HEK293T (cell line): ENCODE measurements around the gene EFCAB6.

ENCODE experiments used
- CTCF ChIA-PET: fragments of 350-600 bp; formaldehyde crosslinking; extraction: SDS; loops from one replicate; lab custom pipeline; 2021; ENCODE audit warnings: antibody characterized with exemption, inconsistent platforms; lab: Yijun Ruan, JAX
- POLR2A ChIA-PET: fragments of 350-600 bp; formaldehyde crosslinking; extraction: SDS; loops from one replicate; lab custom pipeline; 2020; ENCODE audit warnings: antibody characterized with exemption, inconsistent platforms; lab: Yijun Ruan, JAX
- DNase-seq: peaks from one replicate; pipeline ENCODE4 v3.0.0; 2012; ENCODE audit warnings: mixed read lengths; ENCODE audit errors: extremely low spot score
- ARNT ChIP-seq: fragments of 450-650 bp; IDR thresholded peaks from 2 replicates; pipeline ENCODE4 v1.6.1; 2017; ENCODE audit warnings: mild to moderate bottlenecking
- BHLHE40 ChIP-seq: fragments of 450-650 bp; IDR thresholded peaks from 2 replicates; pipeline ENCODE4 v1.6.1; 2016; ENCODE audit warnings: mild to moderate bottlenecking, moderate library complexity, borderline replicate concordance
- CTBP1 ChIP-seq: fragments of 450-650 bp; IDR thresholded peaks from 2 replicates; pipeline ENCODE4 v1.6.1; 2016; ENCODE audit warnings: borderline replicate concordance
- ELF4 ChIP-seq: fragments of 450-650 bp; IDR thresholded peaks from 2 replicates; pipeline ENCODE4 v1.6.1; 2017; ENCODE audit warnings: antibody characterized with exemption
- FOXA1 ChIP-seq: fragments of 450-650 bp; IDR thresholded peaks from 2 replicates; pipeline ENCODE4 v1.6.1; 2016; ENCODE audit warnings: mild to moderate bottlenecking
- FOXK2 ChIP-seq: fragments of 450-650 bp; IDR thresholded peaks from 2 replicates; pipeline ENCODE4 v1.6.1; 2016; ENCODE audit warnings: mild to moderate bottlenecking
- FOXM1 ChIP-seq: fragments of 450-650 bp; IDR thresholded peaks from 2 replicates; pipeline ENCODE4 v1.6.1; 2017; ENCODE audit warnings: mild to moderate bottlenecking, borderline replicate concordance
- HDGF ChIP-seq: fragments of 450-650 bp; IDR thresholded peaks from 2 replicates; pipeline ENCODE4 v1.6.1; 2017; ENCODE audit warnings: antibody characterized with exemption, borderline replicate concordance
- L3MBTL2 ChIP-seq: fragments of 450-650 bp; conservative IDR thresholded peaks from 2 replicates; pipeline ENCODE4 v1.6.1; 2016; ENCODE audit warnings: mild to moderate bottlenecking
- LEF1 ChIP-seq: fragments of 450-650 bp; IDR thresholded peaks from 2 replicates; pipeline ENCODE4 v1.6.1; 2017; ENCODE audit warnings: mild to moderate bottlenecking, borderline replicate concordance
- NFRKB ChIP-seq: fragments of 450-650 bp; IDR thresholded peaks from 2 replicates; pipeline ENCODE4 v1.6.1; 2016; ENCODE audit warnings: mild to moderate bottlenecking, moderate library complexity
- SP1 ChIP-seq: fragments of 450-650 bp; IDR thresholded peaks from 2 replicates; pipeline ENCODE4 v1.6.1; 2017
- SUZ12 ChIP-seq: fragments of 450-650 bp; IDR thresholded peaks from 2 replicates; pipeline ENCODE4 v1.6.1; 2016; ENCODE audit warnings: mild to moderate bottlenecking
- TARDBP ChIP-seq: fragments of 450-650 bp; IDR thresholded peaks from 2 replicates; pipeline ENCODE4 v1.6.1; 2016
- ZNF384 ChIP-seq: fragments of 450-650 bp; IDR thresholded peaks from 2 replicates; pipeline ENCODE4 v1.6.1; 2016
- TF ChIP-seq, protein P1 (sequence below): fragments of 450-650 bp; IDR thresholded peaks from 2 replicates; pipeline ENCODE4 v1.6.1; 2016

Gene EFCAB6

DNA sequence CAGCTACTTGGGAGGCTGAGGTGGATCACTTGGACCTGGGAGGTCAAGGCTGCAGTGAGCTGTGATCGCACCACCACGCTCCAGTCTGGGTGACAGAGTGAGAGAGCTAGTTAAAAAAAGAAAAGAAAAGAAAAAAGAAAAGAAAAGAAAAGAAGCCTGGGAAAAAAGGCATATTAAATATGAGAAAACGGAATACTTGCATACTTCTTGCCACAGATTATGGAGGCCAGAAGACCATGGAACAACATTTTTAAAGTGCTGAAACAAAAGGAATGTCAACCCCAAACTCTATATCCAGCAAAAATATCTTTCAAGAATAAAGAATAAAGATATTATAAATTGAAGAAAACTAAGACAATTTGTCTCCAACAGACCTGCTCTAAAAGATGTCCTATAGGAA, 191.9 kb downstream of the EFCAB6 start:
- TF ChIP-seq LEF1: no peak
- no peak for TF ChIP-seq L3MBTL2
- CTCF ChIA-PET: interaction anchor here (1.2 kb wide), 1 partner anchor 18 kb away, joined by 3 read pairs; no protein-coding TSS in a partner anchor
- no peak for DNase-seq
- POLR2A ChIA-PET: no interaction called here

DNA sequence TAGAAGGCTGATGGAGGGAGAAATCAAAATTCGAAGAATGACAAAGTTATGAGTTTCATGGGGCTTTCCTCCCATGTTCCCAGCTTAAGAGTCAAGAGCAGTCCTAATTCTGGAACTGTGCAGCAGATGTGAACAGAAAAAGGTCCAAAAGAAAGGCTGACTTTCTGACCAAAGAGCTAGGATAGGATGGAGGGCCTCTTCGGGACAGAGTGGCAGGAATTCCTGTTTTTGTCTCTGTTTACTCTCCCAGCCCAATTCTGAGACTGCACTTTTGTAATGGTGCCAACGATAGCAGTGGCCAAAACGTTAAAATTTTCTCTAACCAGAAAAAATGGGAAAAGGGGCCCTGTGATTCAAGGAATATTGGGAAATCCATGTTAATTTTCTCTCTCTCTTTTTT, 193.6 kb downstream of the EFCAB6 start:
- no peak for TF ChIP-seq FOXA1
- TF ChIP-seq HDGF: no peak
- TF ChIP-seq TARDBP: no peak
- TF ChIP-seq SUZ12: no peak
- no peak for TF ChIP-seq L3MBTL2
- TF ChIP-seq NFRKB: no peak
- TF ChIP-seq, protein P1, sequence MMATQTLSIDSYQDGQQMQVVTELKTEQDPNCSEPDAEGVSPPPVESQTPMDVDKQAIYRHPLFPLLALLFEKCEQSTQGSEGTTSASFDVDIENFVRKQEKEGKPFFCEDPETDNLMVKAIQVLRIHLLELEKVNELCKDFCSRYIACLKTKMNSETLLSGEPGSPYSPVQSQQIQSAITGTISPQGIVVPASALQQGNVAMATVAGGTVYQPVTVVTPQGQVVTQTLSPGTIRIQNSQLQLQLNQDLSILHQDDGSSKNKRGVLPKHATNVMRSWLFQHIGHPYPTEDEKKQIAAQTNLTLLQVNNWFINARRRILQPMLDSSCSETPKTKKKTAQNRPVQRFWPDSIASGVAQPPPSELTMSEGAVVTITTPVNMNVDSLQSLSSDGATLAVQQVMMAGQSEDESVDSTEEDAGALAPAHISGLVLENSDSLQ: no peak
- TF ChIP-seq FOXM1: no peak
- no peak for TF ChIP-seq FOXK2
- no peak for TF ChIP-seq ARNT
- no peak for TF ChIP-seq BHLHE40
- TF ChIP-seq LEF1: no peak
- DNase-seq: no peak
- POLR2A ChIA-PET: no interaction called here
- CTCF ChIA-PET: no interaction called here

DNA sequence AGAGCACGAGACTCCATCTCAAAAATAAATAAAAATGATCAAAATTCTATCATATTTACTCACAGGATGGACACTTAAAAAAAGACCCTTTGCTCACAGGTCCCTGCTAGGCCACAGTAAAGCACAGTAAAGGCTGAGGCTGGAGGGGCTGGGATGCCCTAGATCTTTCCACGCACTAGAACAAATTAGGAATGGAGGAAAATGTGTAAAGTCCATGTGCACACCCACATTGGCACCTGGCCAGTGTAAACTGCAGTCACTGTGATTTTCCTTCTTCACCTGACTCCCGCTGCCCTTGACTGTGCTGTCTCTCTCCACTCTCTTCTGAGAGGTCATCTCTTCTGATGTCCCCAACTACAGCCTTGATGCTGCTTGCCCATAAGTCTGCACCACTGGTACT, 195.5 kb downstream of the EFCAB6 start:
- TF ChIP-seq HDGF: no peak
- no peak for TF ChIP-seq SUZ12
- no peak for TF ChIP-seq CTBP1
- no peak for TF ChIP-seq ZNF384
- no peak for TF ChIP-seq BHLHE40
- no peak for TF ChIP-seq ELF4
- no peak for TF ChIP-seq TARDBP
- TF ChIP-seq LEF1: no peak
- no peak for TF ChIP-seq FOXK2
- TF ChIP-seq FOXM1: no peak
- TF ChIP-seq ARNT: no peak
- TF ChIP-seq, protein P1: no peak
- TF ChIP-seq NFRKB: no peak
- TF ChIP-seq L3MBTL2: no peak
- TF ChIP-seq FOXA1: no peak
- no peak for TF ChIP-seq SP1
- ChIA-PET CTCF (no interaction called here), POLR2A (no interaction called here)

DNA sequence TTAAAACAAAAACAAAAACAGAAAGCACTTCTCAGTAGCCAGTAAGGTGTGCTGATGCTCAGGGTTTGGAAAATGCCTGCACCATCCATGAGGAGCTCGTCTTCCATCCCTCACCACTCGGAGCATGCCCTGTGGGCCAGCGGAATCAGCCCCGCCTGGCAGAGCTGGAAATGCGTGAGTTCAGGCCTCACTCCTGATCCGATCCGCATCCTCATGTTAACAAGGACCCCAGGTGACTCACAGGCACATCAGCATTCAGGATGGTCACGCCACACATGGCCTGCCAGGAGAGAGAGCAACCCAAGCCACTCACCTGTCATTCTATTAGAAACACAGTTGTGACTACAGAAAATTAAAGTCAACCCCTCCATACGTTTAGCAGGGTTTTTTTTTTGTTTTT, 211.8 kb downstream of the EFCAB6 start:
- DNase-seq: no peak
- ChIA-PET POLR2A (no interaction called here), CTCF (no interaction called here)
- no peak for TF ChIP-seq SP1
- TF ChIP-seq ARNT: no peak
- no peak for TF ChIP-seq NFRKB
- TF ChIP-seq ELF4: no peak
- no peak for TF ChIP-seq HDGF
- TF ChIP-seq CTBP1: no peak
- TF ChIP-seq LEF1: no peak
- TF ChIP-seq FOXA1: no peak
- no peak for TF ChIP-seq FOXK2
- TF ChIP-seq SUZ12: no peak
- no peak for TF ChIP-seq ZNF384
- no peak for TF ChIP-seq BHLHE40
- TF ChIP-seq TARDBP: no peak
- TF ChIP-seq FOXM1: no peak
- no peak for TF ChIP-seq L3MBTL2
- TF ChIP-seq, protein P1: no peak

More for the DNA sequence above, 195.5 kb downstream of the EFCAB6 start:
- no peak for DNase-seq

DNA sequence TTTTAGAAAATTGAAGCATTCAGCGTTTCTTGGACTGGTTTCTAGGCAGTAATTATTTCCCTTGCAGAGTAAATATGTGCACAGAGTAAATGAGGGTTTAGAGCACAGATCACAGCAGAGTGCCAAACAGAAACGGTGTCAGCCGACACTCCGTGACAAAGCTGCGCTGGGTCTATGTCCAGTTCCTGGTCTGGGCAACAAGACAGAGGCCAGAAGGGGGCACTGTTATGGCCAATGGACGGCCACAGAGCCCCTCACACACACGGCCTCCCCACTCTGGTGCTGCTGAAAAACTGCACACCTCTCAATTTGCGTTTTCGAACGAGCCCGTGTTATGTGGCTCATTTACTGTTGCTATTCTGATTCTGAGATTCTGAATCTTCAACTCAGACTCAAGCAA, 219.6 kb downstream of the EFCAB6 start:
- CTCF ChIA-PET: interaction anchor here (0.6 to 1.2 kb wide), 2 partner anchors 16 to 41 kb away, joined by 3 read pairs; no protein-coding TSS in a partner anchor
- peak; percentile 19 for DNase-seq
- POLR2A ChIA-PET: no interaction called here
- TF ChIP-seq SUZ12: no peak
- no peak for TF ChIP-seq NFRKB
- TF ChIP-seq SP1: no peak

DNA sequence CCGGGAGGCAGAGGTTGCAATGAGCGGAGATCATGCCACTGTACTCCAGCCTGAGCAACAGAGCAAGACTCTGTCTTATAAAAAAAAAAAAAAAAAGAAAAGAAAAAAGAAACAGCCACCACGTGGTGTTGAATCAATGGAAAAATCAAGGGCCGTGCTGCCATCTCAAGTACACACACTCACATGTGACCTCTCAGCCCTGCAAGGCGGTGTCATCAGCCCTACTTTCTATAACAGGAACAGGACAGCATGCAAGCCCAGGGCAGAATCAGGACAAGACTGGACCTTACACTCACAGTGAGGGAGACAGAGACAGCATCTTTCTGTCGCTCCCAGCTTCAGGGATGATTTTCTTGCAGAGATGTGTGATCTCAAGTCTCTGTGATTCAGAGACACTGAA, 220.7 kb downstream of the EFCAB6 start:
- CTCF ChIA-PET: no interaction called here
- TF ChIP-seq NFRKB (no peak), ELF4 (no peak), SUZ12 (no peak)
- no peak for DNase-seq
- POLR2A ChIA-PET: no interaction called here

DNA sequence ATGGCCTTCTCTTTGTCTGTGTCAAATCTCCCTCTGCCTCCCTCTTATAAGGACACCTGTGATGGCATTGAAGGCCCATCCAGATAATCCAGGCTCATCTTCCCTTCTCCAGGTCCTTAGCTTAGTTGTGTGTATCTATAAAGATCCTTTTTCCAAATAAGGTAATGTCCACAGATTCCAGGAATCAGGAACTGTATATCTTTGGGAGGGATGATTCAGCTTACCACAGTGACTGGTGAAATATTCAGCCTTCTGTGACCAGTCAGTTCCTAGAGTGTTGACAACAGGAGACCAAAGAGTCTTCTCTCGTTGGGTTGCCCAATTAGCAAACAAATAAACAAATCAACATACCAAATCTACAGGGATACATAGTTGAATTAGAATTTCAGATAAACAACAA, 224.5 kb downstream of the EFCAB6 start:
- ChIA-PET CTCF (no interaction called here), POLR2A (no interaction called here)
- TF ChIP-seq FOXM1: no peak
- no peak for TF ChIP-seq FOXK2
- TF ChIP-seq LEF1: no peak
- no peak for TF ChIP-seq HDGF
- no peak for TF ChIP-seq CTBP1
- no peak for TF ChIP-seq BHLHE40
- no peak for TF ChIP-seq ELF4
- no peak for DNase-seq
